GM10847 (cell line): ENCODE measurements around the gene CTAG1A.
"Not testable (repeated sequence)": the region's sequence is repeated elsewhere in the genome, so short reads cannot be mapped to it uniquely, and the experiment has no call there.

Source experiments
- POLR2A ChIP-seq: IDR thresholded peaks from 2 replicates; pipeline ENCODE4 v1.6.1; 2011; ENCODE audit not compliant: insufficient read length; ENCODE audit errors: extremely low read depth

CTAG1A gene

GRCh38 chrX:154593201-154593600, 8.3 kb downstream of the CTAG1A start:
- TF ChIP-seq POLR2A = no peak

GRCh38 chrX:154594491-154594890, 9.6 kb downstream of the CTAG1A start:
- TF ChIP-seq POLR2A = no peak

- no peak for TF ChIP-seq POLR2A
These were observed 10.8 kb downstream of the CTAG1A start for GRCh38 chrX:154595559-154596249.

DNA sequence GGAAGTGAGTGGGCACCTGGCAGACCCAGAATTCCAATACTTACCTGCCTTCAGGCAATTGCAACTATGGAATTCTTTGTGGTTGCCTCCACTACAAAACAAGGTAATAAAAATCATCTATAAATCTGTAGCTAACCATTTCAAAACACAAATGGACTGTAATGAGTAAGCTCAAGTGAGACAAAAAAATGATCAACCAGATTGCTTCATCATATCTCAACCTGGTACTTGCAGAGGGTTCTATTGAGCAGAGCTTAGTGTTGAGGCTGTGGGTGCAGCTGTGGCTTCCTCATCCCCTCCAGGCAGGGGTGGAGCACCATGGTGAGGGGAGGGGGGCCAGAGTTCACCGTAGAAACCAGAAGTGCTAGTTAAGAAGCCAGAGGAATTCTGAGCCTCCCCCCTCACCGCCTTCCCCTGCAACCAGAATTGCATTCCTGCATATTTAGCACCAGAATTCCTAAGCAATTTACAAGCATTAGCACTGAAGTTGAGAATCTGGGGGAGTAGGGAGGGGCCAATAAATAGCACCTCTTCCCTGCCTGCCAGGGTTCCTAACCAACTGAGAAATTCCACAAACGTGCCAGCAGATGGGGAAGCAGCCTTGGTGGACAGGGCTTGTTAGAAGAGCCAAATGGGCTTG, 11.5 kb downstream of the CTAG1A start:
- no peak for TF ChIP-seq POLR2A

GRCh38 chrX:154597221-154597620, 12.3 kb downstream of the CTAG1A start:
- no peak for TF ChIP-seq POLR2A

GRCh38 chrX:154598656-154599055, 13.7 kb downstream of the CTAG1A start:
- TF ChIP-seq POLR2A = no peak

- no peak for TF ChIP-seq POLR2A
These were observed 14.6 kb downstream of the CTAG1A start for GRCh38 chrX:154599531-154599930.

DNA sequence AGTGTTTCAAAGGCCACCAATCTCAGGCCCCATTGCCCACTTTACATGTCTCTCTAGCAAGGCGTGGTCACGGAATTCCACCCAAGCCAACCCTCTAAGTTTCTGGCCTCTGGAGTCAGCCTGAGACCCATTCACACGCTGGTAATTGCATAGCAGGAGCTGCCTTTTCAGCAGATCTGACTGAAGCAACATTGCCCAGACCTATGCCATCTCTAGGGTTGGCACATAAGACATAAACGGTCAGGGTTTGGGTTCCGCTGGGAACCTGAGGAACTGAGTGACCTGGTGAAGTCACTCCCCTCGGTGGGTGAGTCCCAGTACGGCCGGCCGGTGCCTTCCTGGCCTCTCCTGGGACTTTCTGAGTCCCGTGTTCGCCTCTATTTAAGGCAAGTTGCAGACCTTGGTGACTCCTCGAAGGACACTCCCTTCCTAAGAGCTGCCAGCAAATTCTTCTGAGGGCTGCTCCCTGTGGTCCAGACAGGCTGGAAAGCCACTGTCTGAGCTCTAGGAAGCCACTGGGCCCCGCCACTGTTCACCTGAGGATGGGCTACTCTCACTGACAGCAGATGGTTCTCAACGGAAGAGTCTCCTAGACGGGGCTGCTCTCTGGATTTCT, 15.9 kb downstream of the CTAG1A start:
- no peak for TF ChIP-seq POLR2A

- no peak for TF ChIP-seq POLR2A
These were observed 17.3 kb downstream of the CTAG1A start for GRCh38 chrX:154602226-154602625.

- no peak for TF ChIP-seq POLR2A
These were observed 18.0 kb downstream of the CTAG1A start for GRCh38 chrX:154602766-154603437.

DNA sequence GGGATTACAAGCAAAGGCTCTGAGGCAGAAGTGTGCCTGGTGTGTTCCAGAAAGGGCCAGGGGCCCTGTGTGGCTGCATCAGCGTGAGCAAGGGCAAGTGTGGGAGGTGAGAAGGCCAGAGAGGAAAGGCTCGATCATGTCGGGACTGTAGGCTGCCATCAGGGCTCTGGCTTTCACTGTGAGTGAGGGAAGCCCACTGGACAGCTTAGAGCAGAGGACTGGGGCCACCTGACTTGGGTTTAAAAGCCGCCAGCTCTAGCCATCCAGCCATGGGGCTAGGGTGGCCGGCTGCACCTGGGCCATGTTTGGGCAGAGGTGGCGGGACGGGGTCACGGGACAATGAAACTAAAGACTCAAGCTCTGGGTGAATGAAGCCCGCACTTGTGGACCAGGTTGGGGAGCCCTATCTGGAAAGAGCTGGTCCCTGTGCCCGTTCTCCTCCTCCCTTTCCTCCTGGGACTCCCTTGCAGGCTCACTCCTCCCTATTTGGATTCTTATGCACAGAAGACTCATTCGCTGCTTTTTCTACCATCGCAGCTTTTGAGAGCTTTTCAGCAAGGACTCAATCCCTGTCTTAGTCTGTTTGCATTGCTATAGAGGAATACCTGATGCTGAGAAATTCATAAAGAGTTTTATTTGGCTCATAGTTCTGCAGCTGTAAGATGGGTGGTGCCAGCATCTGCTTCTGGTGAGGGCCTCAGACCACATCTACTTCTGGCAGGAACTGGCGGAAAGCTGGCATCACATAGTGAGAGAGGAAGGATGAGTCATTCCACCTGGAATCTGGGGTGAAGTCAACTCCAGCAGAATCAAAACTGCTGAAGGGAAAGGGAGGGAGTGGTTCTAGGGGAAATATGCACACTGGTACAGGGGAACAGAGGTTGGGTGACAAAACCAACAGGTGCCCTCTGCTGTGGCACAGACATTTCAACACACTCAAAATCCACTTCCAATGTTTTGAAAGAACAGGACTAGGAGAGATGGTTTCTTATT, 18.8 kb downstream of the CTAG1A start:
- no peak for TF ChIP-seq POLR2A

DNA sequence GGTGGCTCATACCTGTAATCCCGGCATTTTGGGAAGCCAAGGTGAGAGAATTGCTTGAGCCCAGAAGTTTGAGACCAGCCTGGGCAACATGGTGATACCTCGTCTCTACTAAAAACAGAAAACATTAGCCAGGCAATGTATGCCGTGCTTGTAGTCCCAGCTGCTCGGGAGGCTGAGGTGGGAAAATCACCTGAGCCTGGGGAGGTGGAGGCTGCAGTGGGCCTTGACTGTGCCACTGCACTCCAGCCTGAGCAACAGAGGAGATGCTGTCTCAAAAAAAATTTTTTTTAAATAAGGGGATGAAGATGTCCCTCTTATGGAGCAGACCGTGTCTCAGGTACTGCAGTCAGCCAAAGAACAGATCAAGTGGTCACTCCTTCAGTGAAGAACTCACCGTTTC, 20.6 kb downstream of the CTAG1A start:
- no peak for TF ChIP-seq POLR2A

- TF ChIP-seq POLR2A = no peak
These were observed 22.4 kb downstream of the CTAG1A start for GRCh38 chrX:154607370-154607769.

- not testable (repeated sequence) for TF ChIP-seq POLR2A
These were observed 34.2 kb downstream of the CTAG1A start, which contains the start of gene CTAG1B for GRCh38 chrX:154619182-154619581. Gene CTAG1B, minus strand, starts transcription at chrX:154619282. Its CDS starts 64 bp downstream, at chrX:154619218.
